K562 (cell line): ENCODE measurements around the gene TINCR. TPM values are rescaled to one million over a fixed set of nuclear protein-coding genes. Genes with fewer than 3 reads are reported as not detected.

Experiments used
- ATAC-seq: fragments of 200-7000 bp; cut with Tn5 transposase; 3 replicates; pipeline ENCODE4 v1.9.1; 2020; ENCODE audit warnings: moderate library complexity
- BruUV-seq: library from RNA; stranded (reverse); fragments of 400-500 nt; replicated peaks from 2 replicates; lab custom pipeline; 2021; lab: Mats Ljungman, UMichigan
- CTCF ChIA-PET: fragments of 300-600 bp; formaldehyde crosslinking; extraction: SDS; loops from one replicate; lab custom pipeline; 2021; ENCODE audit warnings: low intra/inter-chr PET ratio; lab: Yijun Ruan, JAX
- POLR2A ChIA-PET: fragments of 300-600, 350-650 bp; sonication (Branson Sonifier 250); formaldehyde crosslinking; extraction: SDS; loops from one replicate; lab custom pipeline; 2021; ENCODE audit warnings: antibody characterized with exemption, inconsistent platforms; lab: Yijun Ruan, JAX
- DNase-seq, 4 experiments: peaks; one replicate each; pipeline versions ENCODE4 v3.0.0 to v3.0.0-alpha.2; 2011 to 2018; ENCODE audit warnings: low spot score in 3 of 4, mixed read lengths in 3 of 4; ENCODE audit errors: extremely low read depth in 1 of 4
- FAIRE-seq: peaks from 2 replicates; lab custom pipeline; 2011; peaks lifted over from hg19 to GRCh38; lab: Jason Lieb, UNC
- H2AFZ ChIP-seq: 2 replicates; pipeline ENCODE4 v1.6.0; 2011; ENCODE audit warnings: low read depth, low read length, control low read depth, inconsistent platforms
- H3K27ac ChIP-seq: fragments of 200-600 bp; 3 replicates; pipeline ENCODE4 v1.8.0; 2011; ENCODE audit warnings: low read depth, mild to moderate bottlenecking, control low read depth, inconsistent platforms, low read length, moderate library complexity, mixed read lengths; ENCODE audit errors: extremely low read depth
- H3K27me3 ChIP-seq, 2 experiments: fragments of 300-600 bp in 1 of 2; 2 replicates in 1 of 2; 3 replicates in 1 of 2; pipeline versions ENCODE4 v1.6.0 to v1.8.0; 2011; ENCODE audit warnings: inconsistent platforms in 2 of 2, low read length in 2 of 2, mild to moderate bottlenecking in 1 of 2, mixed read lengths in 1 of 2, moderate library complexity in 1 of 2; ENCODE audit not compliant: control insufficient read depth in 2 of 2, insufficient read depth in 2 of 2
- H3K36me3 ChIP-seq: fragments of 300-600 bp; 3 replicates; pipeline ENCODE4 v1.8.0; 2011; ENCODE audit warnings: mild to moderate bottlenecking, low read length, inconsistent platforms; ENCODE audit not compliant: control insufficient read depth, insufficient read depth
- H3K4me1 ChIP-seq, 2 experiments: fragments of 200-600 bp in 1 of 2; replicated peaks in 1 of 2; 2 replicates in 1 of 2; 3 replicates in 1 of 2; pipeline versions ENCODE4 v1.5.1 to v1.8.0; 2011; ENCODE audit warnings: inconsistent platforms in 2 of 2, low read length in 2 of 2, mild to moderate bottlenecking in 1 of 2, mixed read lengths in 1 of 2, moderate library complexity in 1 of 2; ENCODE audit not compliant: control insufficient read depth in 2 of 2, insufficient read depth in 2 of 2
- H3K4me2 ChIP-seq: 2 replicates; pipeline ENCODE4 v1.6.1; 2011; ENCODE audit warnings: low read length, control low read depth, inconsistent platforms, mixed read lengths; ENCODE audit not compliant: insufficient read depth
- H3K4me3 ChIP-seq: fragments of 200-600 bp; sonication (generic), shearing (Covaris generic); 2 replicates; pipeline ENCODE4 v1.5.1; 2016; ENCODE audit warnings: control low read depth, inconsistent platforms
- H3K79me2 ChIP-seq: fragments of 200-600 bp; 3 replicates; pipeline ENCODE4 v1.8.0; 2011; ENCODE audit warnings: low read length, inconsistent platforms; ENCODE audit not compliant: control insufficient read depth, insufficient read depth
- H3K9ac ChIP-seq, 2 experiments: 2 replicates each; pipeline versions ENCODE4 v1.6.0 to v1.6.1; 2011; ENCODE audit warnings: low read depth in 2 of 2, low read length in 2 of 2, control low read depth in 1 of 2, inconsistent platforms in 1 of 2, mild to moderate bottlenecking in 1 of 2, mixed read lengths in 1 of 2; ENCODE audit not compliant: insufficient read depth in 1 of 2
- H3K9me1 ChIP-seq: one replicate; pipeline ENCODE4 v1.6.0; 2011; ENCODE audit warnings: inconsistent platforms, mild to moderate bottlenecking, low read length, moderate library complexity; ENCODE audit not compliant: control insufficient read depth, insufficient read depth
- H3K9me3 ChIP-seq: replicated peaks from 2 replicates; pipeline ENCODE4 v1.5.1; 2011; ENCODE audit warnings: low read depth, low read length, inconsistent platforms; ENCODE audit not compliant: control insufficient read depth, insufficient read depth
- H4K20me1 ChIP-seq: replicated peaks from 2 replicates; pipeline ENCODE4 v1.6.1; 2011; ENCODE audit warnings: low read length, inconsistent platforms, mixed read lengths; ENCODE audit not compliant: control insufficient read depth, insufficient read depth
- BCOR ChIP-seq: fragments of 450-650 bp; IDR thresholded peaks from 2 replicates; pipeline ENCODE4 v1.6.1; 2016
- ESRRA ChIP-seq: fragments of 450-650 bp; IDR thresholded peaks from 2 replicates; pipeline ENCODE4 v1.6.1; 2014; ENCODE audit warnings: low read depth, mild to moderate bottlenecking, moderate library complexity, borderline replicate concordance
- KDM1A ChIP-seq, 2 experiments: fragments of 450-650 bp; IDR thresholded peaks; 2 replicates each; pipeline ENCODE4 v1.6.1; 2016; ENCODE audit warnings: mild to moderate bottlenecking in 2 of 2
- RBM22 ChIP-seq: fragments of 200-400 bp; formaldehyde crosslinking; IDR thresholded peaks from 2 replicates; pipeline ENCODE4 v1.6.1; 2018; ENCODE audit warnings: low read length, low read depth; ENCODE audit not compliant: poor library complexity, severe bottlenecking
- RBM25 ChIP-seq: fragments of 200-400 bp; formaldehyde crosslinking; IDR thresholded peaks from 2 replicates; pipeline ENCODE4 v1.6.1; 2018; ENCODE audit warnings: low read length, low read depth, moderate library complexity; ENCODE audit not compliant: severe bottlenecking
- WGBS: fragments of 100-300 bp; shearing (Covaris generic); methylation state at CpG from one replicate; pipeline ENCODE4 v1.1.6; 2016; ENCODE audit warnings: low coverage, mixed read lengths; ENCODE audit not compliant: insufficient coverage; ENCODE audit errors: missing lambda C conversion rate; 5-methylcytosine and 5-hydroxymethylcytosine counted together
- in situ Hi-C: fragments of 300-500 bp; cut with MboI; formaldehyde crosslinking; loops from 4 replicates; pipeline ENCODE4 v1.15.0; 2018; ENCODE audit warnings: inconsistent platforms, mixed read lengths
- intact Hi-C: fragments of 100-400 bp; cut with micrococcal nuclease; formaldehyde crosslinking; loops from 2 replicates; pipeline ENCODE4 v1.14.2; 2022
- polyA plus RNA-seq, 8 experiments: library from polyadenylated mRNA; depleted of rRNA in 4 of 8; stranded (reverse) in 5 of 8; unstranded in 3 of 8; fragments of >200 nt; fragmentation: Nextera tagmentation in 2 of 8; fragmentation: Illumina TruSeq in 1 of 8; extraction: Ambion mirVana in 2 of 8; extraction: Trizol in 1 of 8; gene quantifications; 2 replicates each; pipeline versions ENCODE4 v1.2.1 to v1.2.3, GENCODE V29; 2011 to 2014; ENCODE audit warnings: inconsistent platforms in 1 of 8, missing spikeins in 1 of 8
- total RNA-seq, 7 experiments: library from RNA; depleted of rRNA in 6 of 7; stranded (reverse); fragments of >200 nt in 6 of 7; fragmentation: Illumina TruSeq in 2 of 7; extraction: Trizol in 2 of 7; gene quantifications; 2 replicates each; pipeline versions ENCODE4 v1.2.1 to v1.2.3, GENCODE V29; 2011 to 2021; ENCODE audit warnings: low replicate concordance in 1 of 7
- TF ChIP-seq, protein P1 (sequence below), 2 experiments: fragments of 450-650 bp; IDR thresholded peaks; 2 replicates each; pipeline ENCODE4 v1.6.1; 2016; ENCODE audit warnings: mild to moderate bottlenecking in 2 of 2, borderline replicate concordance in 1 of 2, low read depth in 1 of 2, moderate library complexity in 1 of 2

TINCR gene
- total and polyA plus RNA-seq, 9 of the 15 experiments (the other 6 are each of a cell fraction or from before 2014, with no cell fraction given): 0.03 to 0.24 (median 0.09) TPM; not detected in 1

DNA sequence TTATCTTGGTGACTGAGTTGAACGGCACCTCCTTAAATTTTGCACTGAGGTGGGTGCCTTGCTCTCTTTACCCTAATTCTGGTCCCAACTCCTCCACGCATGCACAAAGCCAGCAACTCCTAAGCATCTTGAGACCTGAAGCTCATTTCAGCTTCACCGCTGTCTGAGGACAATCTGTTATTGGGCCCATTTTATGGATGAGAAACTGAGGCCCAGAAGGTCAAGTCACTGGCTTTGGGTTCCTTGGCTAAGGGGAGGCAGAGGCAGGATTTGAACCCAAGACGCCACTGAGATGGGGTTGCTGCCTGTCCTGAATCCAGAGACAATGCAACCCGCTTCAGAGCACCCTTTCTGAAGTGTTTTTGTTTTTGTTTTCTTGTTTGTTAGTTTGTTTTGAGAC lies 22.7 kb downstream of the TINCR start:
- ChIA-PET POLR2A (interaction anchor here (0.8 to 1.0 kb wide), 2 partner anchors 77 to 145 kb away, joined by 3 to 4 read pairs; partner anchors contain the start of gene RPL36), CTCF (no interaction called here)
- Histone ChIP-seq H3K9me1 (no peaks in the 10 kb centered on the region), H3K27me3 (peaks cover 7 to 14% of the 10 kb centered on the region in 2 experiments; a peak in 2 of 5 replicates), H3K9ac (no peak overlapping the region), H3K27ac (no peak overlapping the region), H2AFZ (no peak overlapping the region), H3K4me2 (no peak overlapping the region), H3K36me3 (no peaks in the 10 kb centered on the region), H3K4me1 (no peaks in the 10 kb centered on the region; a peak in 1 of 5 replicates), H3K9me3 (no peaks in the 10 kb centered on the region), H4K20me1 (no peaks in the 10 kb centered on the region), H3K4me3 (no peak overlapping the region), H3K79me2 (no peaks in the 10 kb centered on the region)
- 17% methylated on average over 5 of the region's 5 CpGs for WGBS
- DNase-seq (no peak), FAIRE-seq (no peak), ATAC-seq (no peak)
- in situ Hi-C loops (no loop called here), intact Hi-C loops (no loop called here)
- TF ChIP-seq ESRRA: peak; percentile 78
- peak; percentile 83 for TF ChIP-seq RBM25
- no peak for TF ChIP-seq RBM22
- TF ChIP-seq, protein P1, sequence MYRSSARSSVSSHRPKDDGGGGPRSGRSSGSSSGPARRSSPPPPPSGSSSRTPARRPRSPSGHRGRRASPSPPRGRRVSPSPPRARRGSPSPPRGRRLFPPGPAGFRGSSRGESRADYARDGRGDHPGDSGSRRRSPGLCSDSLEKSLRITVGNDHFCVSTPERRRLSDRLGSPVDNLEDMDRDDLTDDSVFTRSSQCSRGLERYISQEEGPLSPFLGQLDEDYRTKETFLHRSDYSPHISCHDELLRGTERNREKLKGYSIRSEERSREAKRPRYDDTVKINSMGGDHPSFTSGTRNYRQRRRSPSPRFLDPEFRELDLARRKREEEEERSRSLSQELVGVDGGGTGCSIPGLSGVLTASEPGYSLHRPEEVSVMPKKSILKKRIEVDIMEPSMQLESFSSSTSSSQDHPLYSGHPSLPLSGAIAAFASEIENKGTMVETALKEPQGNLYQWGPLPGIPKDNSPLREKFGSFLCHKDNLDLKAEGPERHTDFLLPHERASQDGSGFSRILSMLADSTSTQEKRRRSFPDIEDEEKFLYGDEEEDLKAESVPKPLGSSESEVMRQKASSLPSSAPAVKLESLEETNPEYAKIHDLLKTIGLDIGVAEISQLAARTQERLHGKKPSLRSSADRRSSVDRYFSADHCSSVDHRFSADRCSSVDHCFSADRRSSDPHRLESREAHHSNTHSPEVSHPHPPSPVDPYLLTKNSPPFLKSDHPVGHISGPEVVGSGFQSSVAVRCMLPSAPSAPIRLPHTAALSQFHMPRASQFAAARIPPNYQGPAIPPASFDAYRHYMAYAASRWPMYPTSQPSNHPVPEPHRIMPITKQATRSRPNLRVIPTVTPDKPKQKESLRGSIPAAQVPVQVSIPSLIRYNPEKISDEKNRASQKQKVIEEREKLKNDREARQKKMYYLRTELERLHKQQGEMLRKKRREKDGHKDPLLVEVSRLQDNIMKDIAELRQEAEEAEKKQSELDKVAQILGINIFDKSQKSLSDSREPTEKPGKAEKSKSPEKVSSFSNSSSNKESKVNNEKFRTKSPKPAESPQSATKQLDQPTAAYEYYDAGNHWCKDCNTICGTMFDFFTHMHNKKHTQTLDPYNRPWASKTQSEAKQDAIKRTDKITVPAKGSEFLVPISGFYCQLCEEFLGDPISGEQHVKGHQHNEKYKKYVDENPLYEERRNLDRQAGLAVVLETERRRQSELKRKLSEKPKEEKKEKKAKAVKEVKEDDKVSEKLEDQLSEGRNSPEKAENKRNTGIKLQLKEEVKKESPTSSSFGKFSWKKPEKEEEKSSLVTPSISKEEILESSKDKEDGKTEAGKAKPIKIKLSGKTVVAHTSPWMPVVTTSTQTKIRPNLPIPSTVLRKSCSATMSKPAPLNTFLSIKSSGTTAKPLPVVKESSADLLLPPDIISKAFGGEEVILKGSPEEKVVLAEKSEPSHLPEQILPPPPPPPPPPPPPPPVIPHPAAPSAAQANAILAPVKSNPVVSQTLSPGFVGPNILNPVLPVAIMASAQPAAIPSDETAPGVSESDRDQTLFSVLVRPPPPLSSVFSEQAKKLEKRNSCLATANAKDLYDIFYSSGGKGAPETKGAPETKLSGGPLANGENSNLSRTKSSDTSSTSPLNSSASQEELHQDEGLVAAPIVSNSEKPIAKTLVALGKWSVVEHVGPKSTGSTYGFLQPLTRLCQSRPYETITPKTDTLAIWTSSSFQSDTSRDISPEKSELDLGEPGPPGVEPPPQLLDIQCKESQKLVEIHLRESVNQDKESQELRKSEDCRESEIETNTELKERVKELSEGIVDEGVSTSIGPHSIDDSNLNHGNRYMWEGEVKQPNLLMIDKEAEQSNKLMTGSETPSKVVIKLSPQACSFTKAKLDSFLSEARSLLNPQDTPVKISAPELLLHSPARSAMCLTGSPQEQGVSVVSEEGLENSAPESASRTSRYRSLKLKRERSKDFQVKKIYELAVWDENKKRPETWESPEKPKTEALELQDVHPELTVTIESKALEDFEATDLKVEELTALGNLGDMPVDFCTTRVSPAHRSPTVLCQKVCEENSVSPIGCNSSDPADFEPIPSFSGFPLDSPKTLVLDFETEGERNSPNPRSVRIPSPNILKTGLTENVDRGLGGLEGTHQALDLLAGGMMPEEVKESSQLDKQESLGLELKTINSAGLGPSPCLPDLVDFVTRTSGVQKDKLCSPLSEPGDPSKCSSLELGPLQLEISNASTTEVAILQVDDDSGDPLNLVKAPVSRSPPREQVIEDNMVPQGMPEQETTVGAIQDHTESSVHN (IDR thresholded peaks at IDR 0.05; ENCODE audit: borderline replicate concordance in 1 of 2, low read depth in 1 of 2): no peak
- peak; percentile 85 for TF ChIP-seq BCOR
- TF ChIP-seq KDM1A (IDR thresholded peaks at IDR 0.05): peak; percentile 36 to 50; a peak in 3 of 4 replicates
- BruUV-seq: no TSS peak
